ENCODE data around the gene REL. TPM values are rescaled to one million over a fixed set of nuclear protein-coding genes. Genes with fewer than 3 reads are reported as not detected.

The REL gene
- 211 TPM for total RNA-seq

GRCh38 chr2:60881047-60881932, at the start of gene REL:
Gene REL, plus strand, starts transcription at chr2:60881574. Its CDS starts 267 bp downstream, at chr2:60881841.
- Histone ChIP-seq H3K27me3 (ENCODE audit: insufficient read depth, low read length) (no peaks in the 10 kb centered on the region), H3K4me1 (ENCODE audit: insufficient read depth, low read length) (peaks cover 25% of the 10 kb centered on the region), H3K9me3 (ENCODE audit: low read depth, low read length) (no peaks in the 10 kb centered on the region), H3K4me3 (ENCODE audit: low read length) (peak within 1 kb of the TSS; percentile 99)

GRCh38 chr2:60831921-60832320, 49.5 kb upstream of the REL start:
- H3K27me3 ChIP-seq (ENCODE audit: insufficient read depth, low read length) = no peaks in the 10 kb centered on the region
- H3K4me1 ChIP-seq (ENCODE audit: insufficient read depth, low read length) = peaks cover 22% of the 10 kb centered on the region
- no peak overlapping the region for H3K4me3 ChIP-seq (ENCODE audit: low read length)
- H3K9me3 ChIP-seq (ENCODE audit: low read depth, low read length) = no peaks in the 10 kb centered on the region

- Histone ChIP-seq H3K4me3 (ENCODE audit: low read length) (no peak overlapping the region), H3K9me3 (ENCODE audit: low read depth, low read length) (no peaks in the 10 kb centered on the region), H3K27me3 (ENCODE audit: insufficient read depth, low read length) (no peaks in the 10 kb centered on the region), H3K4me1 (ENCODE audit: insufficient read depth, low read length) (peaks cover 27% of the 10 kb centered on the region)
Observed at GRCh38 chr2:60832621-60833020, 48.8 kb upstream of the REL start.

GRCh38 chr2:60834270-60834717, 47.1 kb upstream of the REL start:
- H3K27me3 ChIP-seq (ENCODE audit: insufficient read depth, low read length) = no peaks in the 10 kb centered on the region
- no peak overlapping the region for H3K4me3 ChIP-seq (ENCODE audit: low read length)
- peaks cover 29% of the 10 kb centered on the region for H3K4me1 ChIP-seq (ENCODE audit: insufficient read depth, low read length)
- no peaks in the 10 kb centered on the region for H3K9me3 ChIP-seq (ENCODE audit: low read depth, low read length)

GRCh38 chr2:60836491-60836890, 44.9 kb upstream of the REL start:
- Histone ChIP-seq H3K4me3 (ENCODE audit: low read length) (no peak overlapping the region), H3K4me1 (ENCODE audit: insufficient read depth, low read length) (peaks cover 50% of the 10 kb centered on the region), H3K9me3 (ENCODE audit: low read depth, low read length) (no peaks in the 10 kb centered on the region), H3K27me3 (ENCODE audit: insufficient read depth, low read length) (no peaks in the 10 kb centered on the region)

- H3K9me3 ChIP-seq (ENCODE audit: low read depth, low read length) = no peaks in the 10 kb centered on the region
- H3K4me1 ChIP-seq (ENCODE audit: insufficient read depth, low read length) = peaks cover 50% of the 10 kb centered on the region
- H3K4me3 ChIP-seq (ENCODE audit: low read length) = no peak overlapping the region
- H3K27me3 ChIP-seq (ENCODE audit: insufficient read depth, low read length) = no peaks in the 10 kb centered on the region
Observed at GRCh38 chr2:60837123-60837522, 44.3 kb upstream of the REL start.

GRCh38 chr2:60838481-60838880, 42.9 kb upstream of the REL start:
- H3K4me3 ChIP-seq (ENCODE audit: low read length) = no peak overlapping the region
- no peaks in the 10 kb centered on the region for H3K27me3 ChIP-seq (ENCODE audit: insufficient read depth, low read length)
- no peaks in the 10 kb centered on the region for H3K9me3 ChIP-seq (ENCODE audit: low read depth, low read length)
- peaks cover 59% of the 10 kb centered on the region for H3K4me1 ChIP-seq (ENCODE audit: insufficient read depth, low read length)

- Histone ChIP-seq H3K27me3 (ENCODE audit: insufficient read depth, low read length) (no peaks in the 10 kb centered on the region), H3K4me3 (ENCODE audit: low read length) (no peak overlapping the region), H3K9me3 (ENCODE audit: low read depth, low read length) (no peaks in the 10 kb centered on the region), H3K4me1 (ENCODE audit: insufficient read depth, low read length) (peaks cover 59% of the 10 kb centered on the region)
Observed at GRCh38 chr2:60839126-60839813, 42.1 kb upstream of the REL start.

- H3K27me3 ChIP-seq (ENCODE audit: insufficient read depth, low read length) = no peaks in the 10 kb centered on the region
- H3K4me3 ChIP-seq (ENCODE audit: low read length) = no peak overlapping the region
- peaks cover 55% of the 10 kb centered on the region for H3K4me1 ChIP-seq (ENCODE audit: insufficient read depth, low read length)
- H3K9me3 ChIP-seq (ENCODE audit: low read depth, low read length) = no peaks in the 10 kb centered on the region
Observed at GRCh38 chr2:60840880-60841279, 40.5 kb upstream of the REL start.

- Histone ChIP-seq H3K27me3 (ENCODE audit: insufficient read depth, low read length) (no peaks in the 10 kb centered on the region), H3K4me3 (ENCODE audit: low read length) (no peak overlapping the region), H3K9me3 (ENCODE audit: low read depth, low read length) (no peaks in the 10 kb centered on the region), H3K4me1 (ENCODE audit: insufficient read depth, low read length) (peaks cover 42% of the 10 kb centered on the region)
Observed at GRCh38 chr2:60843006-60843405, 38.4 kb upstream of the REL start.

- H3K4me1 ChIP-seq (ENCODE audit: insufficient read depth, low read length) = peaks cover 42% of the 10 kb centered on the region
- no peaks in the 10 kb centered on the region for H3K27me3 ChIP-seq (ENCODE audit: insufficient read depth, low read length)
- H3K4me3 ChIP-seq (ENCODE audit: low read length) = no peak overlapping the region
- no peaks in the 10 kb centered on the region for H3K9me3 ChIP-seq (ENCODE audit: low read depth, low read length)
Observed at GRCh38 chr2:60844105-60844504, 37.3 kb upstream of the REL start.

- Histone ChIP-seq H3K4me1 (ENCODE audit: insufficient read depth, low read length) (peaks cover 31% of the 10 kb centered on the region), H3K4me3 (ENCODE audit: low read length) (no peak overlapping the region), H3K27me3 (ENCODE audit: insufficient read depth, low read length) (no peaks in the 10 kb centered on the region), H3K9me3 (ENCODE audit: low read depth, low read length) (no peaks in the 10 kb centered on the region)
Observed at GRCh38 chr2:60847854-60848253, 33.5 kb upstream of the REL start.

GRCh38 chr2:60849187-60849586, 32.2 kb upstream of the REL start:
- peaks cover 30% of the 10 kb centered on the region for H3K4me1 ChIP-seq (ENCODE audit: insufficient read depth, low read length)
- H3K4me3 ChIP-seq (ENCODE audit: low read length) = no peak overlapping the region
- H3K27me3 ChIP-seq (ENCODE audit: insufficient read depth, low read length) = no peaks in the 10 kb centered on the region
- H3K9me3 ChIP-seq (ENCODE audit: low read depth, low read length) = no peaks in the 10 kb centered on the region

GRCh38 chr2:60852282-60852860, 29.0 kb upstream of the REL start:
- no peak overlapping the region for H3K4me3 ChIP-seq (ENCODE audit: low read length)
- no peaks in the 10 kb centered on the region for H3K27me3 ChIP-seq (ENCODE audit: insufficient read depth, low read length)
- H3K9me3 ChIP-seq (ENCODE audit: low read depth, low read length) = no peaks in the 10 kb centered on the region
- H3K4me1 ChIP-seq (ENCODE audit: insufficient read depth, low read length) = peaks cover 43% of the 10 kb centered on the region

- no peaks in the 10 kb centered on the region for H3K27me3 ChIP-seq (ENCODE audit: insufficient read depth, low read length)
- no peaks in the 10 kb centered on the region for H3K9me3 ChIP-seq (ENCODE audit: low read depth, low read length)
- peaks cover 49% of the 10 kb centered on the region for H3K4me1 ChIP-seq (ENCODE audit: insufficient read depth, low read length)
- no peak overlapping the region for H3K4me3 ChIP-seq (ENCODE audit: low read length)
Observed at GRCh38 chr2:60853531-60853930, 27.8 kb upstream of the REL start.
